Measurements from ENCODE around the gene TMPRSS11E.

Gene TMPRSS11E

GRCh38 chr4:68466185-68466584 is 18.9 kb downstream of the TMPRSS11E start:
- no peaks in the 10 kb centered on the region for H3K4me1 ChIP-seq
- no peak for TF ChIP-seq CTCF (IDR thresholded peaks at IDR 0.05)
- no peak overlapping the region for H3K27ac ChIP-seq
- H3K36me3 ChIP-seq (ENCODE audit: control insufficient read depth, insufficient read depth, low read length) = no peaks in the 10 kb centered on the region
- no peak overlapping the region for H2AFZ ChIP-seq
- no peak overlapping the region for H3K4me2 ChIP-seq (ENCODE audit: low read length)
- no peak overlapping the region for H3K4me3 ChIP-seq (ENCODE audit: low read depth, low read length)
- no peak overlapping the region for H3K9ac ChIP-seq
- H3K9me3 ChIP-seq (ENCODE audit: control insufficient read depth, low read length) = no peaks in the 10 kb centered on the region
- no peaks in the 10 kb centered on the region for H3K27me3 ChIP-seq (ENCODE audit: control insufficient read depth, insufficient read depth, low read length)
- H3K79me2 ChIP-seq = no peaks in the 10 kb centered on the region

- no peak for TF ChIP-seq CTCF (IDR thresholded peaks at IDR 0.05)
Observed at GRCh38 chr4:68466751-68467150, 19.5 kb downstream of the TMPRSS11E start.

GRCh38 chr4:68469482-68469881 is 22.2 kb downstream of the TMPRSS11E start:
- TF ChIP-seq CTCF (IDR thresholded peaks at IDR 0.05) = no peak
- Histone ChIP-seq H3K27ac (no peak overlapping the region), H3K4me1 (no peaks in the 10 kb centered on the region), H3K9ac (no peak overlapping the region), H3K4me3 (ENCODE audit: low read depth, low read length) (no peak overlapping the region), H2AFZ (no peak overlapping the region), H3K9me3 (ENCODE audit: control insufficient read depth, low read length) (no peaks in the 10 kb centered on the region), H3K79me2 (no peaks in the 10 kb centered on the region), H3K27me3 (ENCODE audit: control insufficient read depth, insufficient read depth, low read length) (no peaks in the 10 kb centered on the region), H3K4me2 (ENCODE audit: low read length) (no peak overlapping the region), H3K36me3 (ENCODE audit: control insufficient read depth, insufficient read depth, low read length) (no peaks in the 10 kb centered on the region)

More at GRCh38 chr4:68466751-68467150, 19.5 kb downstream of the TMPRSS11E start:
- no peak overlapping the region for H3K4me3 ChIP-seq (ENCODE audit: low read depth, low read length)
- H2AFZ ChIP-seq = no peak overlapping the region
- no peak overlapping the region for H3K27ac ChIP-seq
- H3K4me2 ChIP-seq (ENCODE audit: low read length) = no peak overlapping the region
- no peak overlapping the region for H3K9ac ChIP-seq
- H3K9me3 ChIP-seq (ENCODE audit: control insufficient read depth, low read length) = no peaks in the 10 kb centered on the region
- no peaks in the 10 kb centered on the region for H3K36me3 ChIP-seq (ENCODE audit: control insufficient read depth, insufficient read depth, low read length)
- no peaks in the 10 kb centered on the region for H3K4me1 ChIP-seq
- no peaks in the 10 kb centered on the region for H3K27me3 ChIP-seq (ENCODE audit: control insufficient read depth, insufficient read depth, low read length)
- H3K79me2 ChIP-seq = no peaks in the 10 kb centered on the region

- Histone ChIP-seq H3K27ac (no peak overlapping the region), H3K4me3 (ENCODE audit: low read depth, low read length) (no peak overlapping the region), H3K27me3 (ENCODE audit: control insufficient read depth, insufficient read depth, low read length) (no peaks in the 10 kb centered on the region), H3K9ac (no peak overlapping the region), H3K9me3 (ENCODE audit: control insufficient read depth, low read length) (no peaks in the 10 kb centered on the region), H3K4me2 (ENCODE audit: low read length) (no peak overlapping the region), H2AFZ (no peak overlapping the region), H3K79me2 (no peaks in the 10 kb centered on the region), H3K4me1 (no peaks in the 10 kb centered on the region), H3K36me3 (ENCODE audit: control insufficient read depth, insufficient read depth, low read length) (no peaks in the 10 kb centered on the region)
- TF ChIP-seq CTCF (IDR thresholded peaks at IDR 0.05) = no peak
Observed at GRCh38 chr4:68476191-68476590, 28.9 kb downstream of the TMPRSS11E start.

GRCh38 chr4:68489338-68489737 is 42.1 kb downstream of the TMPRSS11E start:
- Histone ChIP-seq H3K4me1 (no peaks in the 10 kb centered on the region), H3K4me3 (ENCODE audit: low read depth, low read length) (no peak overlapping the region), H3K4me2 (ENCODE audit: low read length) (no peak overlapping the region), H2AFZ (no peak overlapping the region), H3K27me3 (ENCODE audit: control insufficient read depth, insufficient read depth, low read length) (no peaks in the 10 kb centered on the region), H3K9ac (no peak overlapping the region), H3K79me2 (no peaks in the 10 kb centered on the region), H3K36me3 (ENCODE audit: control insufficient read depth, insufficient read depth, low read length) (no peaks in the 10 kb centered on the region), H3K9me3 (ENCODE audit: control insufficient read depth, low read length) (no peaks in the 10 kb centered on the region), H3K27ac (no peak overlapping the region)
- no peak for TF ChIP-seq CTCF (IDR thresholded peaks at IDR 0.05)

All from parathyroid adenoma (tissue), 2 donors.